ENCODE results near the gene DNASE2B. TPM values are rescaled to one million over a fixed set of nuclear protein-coding genes. Genes with fewer than 3 reads are reported as not detected.

The DNASE2B gene
- total and polyA plus RNA-seq, 8 donors: 0.15 to 0.59 (median 0.16) TPM; not detected in 4

- no peaks in the 10 kb centered on the region for H3K4me1 ChIP-seq
- no peak for ATAC-seq
- WGBS, 2 donors: 44 to 46% methylated on average over 2 of the region's 2 CpGs
- no peaks in the 10 kb centered on the region for H3K27me3 ChIP-seq
- no peak for DNase-seq
- no peak for FAIRE-seq
- H3K36me3 ChIP-seq: no peaks in the 10 kb centered on the region
- H3K4me3 ChIP-seq: no peak overlapping the region
- H3K27ac ChIP-seq: no peak overlapping the region
- H3K9me3 ChIP-seq: no peaks in the 10 kb centered on the region
- intact Hi-C loops (cut with DNase I): no loop called here
- no peak for TF ChIP-seq CTCF (IDR thresholded peaks at IDR 0.05)
Measured at GRCh38 chr1:84373436-84374141, 24.7 kb upstream of the DNASE2B start.

GRCh38 chr1:84374991-84375696, 23.1 kb upstream of the DNASE2B start:
- no peak for FAIRE-seq
- intact Hi-C loops (cut with DNase I): no loop called here
- no peak for ATAC-seq
- Histone ChIP-seq H3K4me1 (no peaks in the 10 kb centered on the region), H3K27me3 (no peaks in the 10 kb centered on the region), H3K9me3 (no peaks in the 10 kb centered on the region), H3K4me3 (no peak overlapping the region), H3K36me3 (no peaks in the 10 kb centered on the region), H3K27ac (no peak overlapping the region)
- no peak for TF ChIP-seq CTCF (IDR thresholded peaks at IDR 0.05)
- no peak for DNase-seq
- 87 to 91% methylated on average over 5 of the region's 5 CpGs for WGBS, 2 donors

- FAIRE-seq (no peak), DNase-seq (no peak), ATAC-seq (no peak)
- Histone ChIP-seq H3K27me3 (no peaks in the 10 kb centered on the region), H3K27ac (no peak overlapping the region), H3K4me3 (no peak overlapping the region), H3K4me1 (no peaks in the 10 kb centered on the region), H3K9me3 (no peaks in the 10 kb centered on the region), H3K36me3 (no peaks in the 10 kb centered on the region)
- no peak for TF ChIP-seq CTCF (IDR thresholded peaks at IDR 0.05)
- intact Hi-C loops (cut with DNase I): no loop called here
- 87 to 90% methylated on average over 7 of the region's 7 CpGs for WGBS, 2 donors
Measured at GRCh38 chr1:84376000-84376910, 22.0 kb upstream of the DNASE2B start.

DNA sequence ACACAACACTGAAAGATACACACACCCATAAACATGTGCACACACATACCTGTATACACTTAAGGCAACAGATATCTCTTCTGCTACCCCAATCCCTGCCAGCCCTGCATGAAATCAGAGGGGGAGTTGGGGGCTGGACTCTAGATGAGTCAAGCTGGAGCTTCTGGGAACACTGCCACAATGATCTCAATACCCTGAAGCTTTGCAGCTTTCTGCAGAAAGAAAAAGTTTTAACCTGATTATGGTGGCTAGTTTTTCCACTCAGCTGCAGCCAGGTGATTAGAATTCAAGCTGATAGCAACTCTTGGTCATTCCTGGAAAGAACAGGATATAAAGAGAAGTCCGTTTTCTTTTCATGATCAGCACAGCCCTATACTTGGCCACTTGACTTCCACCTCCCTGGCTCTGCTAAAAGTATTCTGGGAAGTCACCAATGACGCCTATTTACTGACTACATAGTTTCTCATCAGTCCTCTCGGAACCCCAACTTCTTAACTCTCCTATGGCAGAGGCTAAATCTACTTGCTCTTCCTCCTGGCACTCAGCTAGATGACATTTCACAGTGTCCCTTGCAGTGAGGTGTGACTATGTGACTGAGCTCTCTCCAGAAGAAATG, 20.7 kb upstream of the DNASE2B start:
- Histone ChIP-seq H3K4me1 (no peaks in the 10 kb centered on the region), H3K4me3 (no peak overlapping the region), H3K9me3 (no peaks in the 10 kb centered on the region), H3K27me3 (no peaks in the 10 kb centered on the region), H3K36me3 (no peaks in the 10 kb centered on the region), H3K27ac (no peak overlapping the region)
- WGBS, 2 donors: 33 to 36% methylated on average over 3 of the region's 3 CpGs
- TF ChIP-seq CTCF (IDR thresholded peaks at IDR 0.05): no peak
- ATAC-seq (peak in 2 of 4 donors; percentile 56 to 70), DNase-seq (no peak), FAIRE-seq (no peak)
- intact Hi-C loops (cut with DNase I): no loop called here

Measured in pancreas (tissue), 10 donors.